GM19324 (cell line): Measurements from ENCODE around the gene CHD8.
A peak's percentile ranks its signal among the peaks of the same experiment; 100 is the strongest.
"Not testable (repeated sequence)": the region's sequence is repeated elsewhere in the genome, so short reads cannot be mapped to it uniquely, and the experiment has no call there.

ENCODE experiments used
- ATAC-seq: cut with Tn5 transposase; IDR thresholded peaks from one replicate; pipeline ENCODE4 v1.9.1; 2021; ENCODE audit warnings: mild to moderate bottlenecking, moderate library complexity; ENCODE audit not compliant: unreplicated experiment, low FRiP score

Gene CHD8, protein sequence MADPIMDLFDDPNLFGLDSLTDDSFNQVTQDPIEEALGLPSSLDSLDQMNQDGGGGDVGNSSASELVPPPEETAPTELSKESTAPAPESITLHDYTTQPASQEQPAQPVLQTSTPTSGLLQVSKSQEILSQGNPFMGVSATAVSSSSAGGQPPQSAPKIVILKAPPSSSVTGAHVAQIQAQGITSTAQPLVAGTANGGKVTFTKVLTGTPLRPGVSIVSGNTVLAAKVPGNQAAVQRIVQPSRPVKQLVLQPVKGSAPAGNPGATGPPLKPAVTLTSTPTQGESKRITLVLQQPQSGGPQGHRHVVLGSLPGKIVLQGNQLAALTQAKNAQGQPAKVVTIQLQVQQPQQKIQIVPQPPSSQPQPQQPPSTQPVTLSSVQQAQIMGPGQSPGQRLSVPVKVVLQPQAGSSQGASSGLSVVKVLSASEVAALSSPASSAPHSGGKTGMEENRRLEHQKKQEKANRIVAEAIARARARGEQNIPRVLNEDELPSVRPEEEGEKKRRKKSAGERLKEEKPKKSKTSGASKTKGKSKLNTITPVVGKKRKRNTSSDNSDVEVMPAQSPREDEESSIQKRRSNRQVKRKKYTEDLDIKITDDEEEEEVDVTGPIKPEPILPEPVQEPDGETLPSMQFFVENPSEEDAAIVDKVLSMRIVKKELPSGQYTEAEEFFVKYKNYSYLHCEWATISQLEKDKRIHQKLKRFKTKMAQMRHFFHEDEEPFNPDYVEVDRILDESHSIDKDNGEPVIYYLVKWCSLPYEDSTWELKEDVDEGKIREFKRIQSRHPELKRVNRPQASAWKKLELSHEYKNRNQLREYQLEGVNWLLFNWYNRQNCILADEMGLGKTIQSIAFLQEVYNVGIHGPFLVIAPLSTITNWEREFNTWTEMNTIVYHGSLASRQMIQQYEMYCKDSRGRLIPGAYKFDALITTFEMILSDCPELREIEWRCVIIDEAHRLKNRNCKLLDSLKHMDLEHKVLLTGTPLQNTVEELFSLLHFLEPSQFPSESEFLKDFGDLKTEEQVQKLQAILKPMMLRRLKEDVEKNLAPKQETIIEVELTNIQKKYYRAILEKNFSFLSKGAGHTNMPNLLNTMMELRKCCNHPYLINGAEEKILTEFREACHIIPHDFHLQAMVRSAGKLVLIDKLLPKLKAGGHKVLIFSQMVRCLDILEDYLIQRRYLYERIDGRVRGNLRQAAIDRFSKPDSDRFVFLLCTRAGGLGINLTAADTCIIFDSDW (N-terminal part only)

GRCh38 chr14:21455912-21456667 lies at the start of gene CHD8:
TSS of gene CHD8 (minus strand) at chr14:21456123. CDS start at chr14:21431643, 24,480 bp downstream.
- ATAC-seq: peak; percentile 97

DNA sequence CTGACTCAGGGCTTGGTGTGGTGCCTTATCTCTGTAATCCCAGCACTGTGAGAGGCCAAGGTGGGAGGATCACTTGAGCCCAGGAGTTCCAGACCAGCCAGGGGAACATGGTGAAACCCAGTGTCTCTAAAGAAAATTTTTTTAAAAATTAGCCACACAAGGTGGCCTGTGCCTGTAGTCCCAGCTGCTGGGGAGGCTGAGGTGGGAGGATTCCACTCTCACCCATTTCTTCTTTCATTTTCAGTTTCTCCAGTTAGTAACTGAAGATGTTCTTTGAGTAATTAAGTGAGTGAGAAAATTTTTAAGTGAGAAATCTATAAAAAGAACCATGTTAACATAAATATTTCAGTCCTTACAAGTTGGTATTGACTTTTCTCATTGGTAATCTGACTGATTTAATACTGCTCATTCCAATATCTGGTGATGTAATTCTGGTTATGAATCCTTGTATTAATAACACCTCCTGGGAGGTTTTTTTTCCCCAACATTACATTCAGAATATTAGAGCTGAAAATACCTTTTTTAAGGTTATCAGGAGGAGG lies 49.2 kb upstream of the CHD8 start:
- peak; percentile 67 for ATAC-seq

DNA sequence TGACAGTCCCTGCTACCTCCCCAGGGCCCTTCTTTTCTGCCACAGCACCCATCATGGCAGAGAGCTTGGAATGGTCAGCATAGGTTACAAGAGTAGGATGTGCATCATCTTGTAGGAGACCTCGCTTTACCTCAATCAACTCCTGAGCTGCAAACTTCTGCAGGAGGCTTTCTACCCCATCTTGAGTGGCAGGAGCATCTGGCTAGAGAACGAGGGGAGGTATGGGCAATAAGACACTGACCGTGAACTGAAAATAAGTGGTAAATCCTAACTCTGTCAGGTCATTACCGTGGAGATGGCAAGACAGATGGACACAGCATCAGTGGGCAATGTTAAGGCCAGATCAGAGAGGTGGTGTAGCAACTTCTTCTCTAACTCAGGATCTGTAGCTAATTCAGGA lies 47.5 kb upstream of the CHD8 start:
- no peak for ATAC-seq

DNA sequence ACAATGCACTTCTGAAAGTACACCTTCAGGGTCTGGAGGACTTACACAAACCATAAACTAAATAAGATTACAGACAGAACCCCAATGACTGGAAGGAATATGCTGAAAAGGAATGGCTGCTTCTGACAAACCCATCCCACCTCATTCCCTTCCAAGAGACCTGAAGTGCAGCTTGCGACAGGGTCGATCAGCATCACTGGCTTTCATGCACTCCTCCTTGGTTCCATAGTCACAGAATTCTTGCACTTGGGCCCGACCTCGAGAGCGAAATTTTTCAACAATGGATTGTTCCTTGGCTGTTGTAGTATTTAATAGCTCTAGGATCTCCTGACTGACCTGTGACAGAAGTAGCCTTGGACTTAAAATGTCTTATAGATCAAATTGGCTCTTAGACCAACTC lies 45.6 kb upstream of the CHD8 start:
- ATAC-seq: no peak

- no peak for ATAC-seq
Observed at GRCh38 chr14:21498540-21499526, 42.9 kb upstream of the CHD8 start.

GRCh38 chr14:21496453-21496852 lies 40.5 kb upstream of the CHD8 start:
- ATAC-seq: no peak

DNA sequence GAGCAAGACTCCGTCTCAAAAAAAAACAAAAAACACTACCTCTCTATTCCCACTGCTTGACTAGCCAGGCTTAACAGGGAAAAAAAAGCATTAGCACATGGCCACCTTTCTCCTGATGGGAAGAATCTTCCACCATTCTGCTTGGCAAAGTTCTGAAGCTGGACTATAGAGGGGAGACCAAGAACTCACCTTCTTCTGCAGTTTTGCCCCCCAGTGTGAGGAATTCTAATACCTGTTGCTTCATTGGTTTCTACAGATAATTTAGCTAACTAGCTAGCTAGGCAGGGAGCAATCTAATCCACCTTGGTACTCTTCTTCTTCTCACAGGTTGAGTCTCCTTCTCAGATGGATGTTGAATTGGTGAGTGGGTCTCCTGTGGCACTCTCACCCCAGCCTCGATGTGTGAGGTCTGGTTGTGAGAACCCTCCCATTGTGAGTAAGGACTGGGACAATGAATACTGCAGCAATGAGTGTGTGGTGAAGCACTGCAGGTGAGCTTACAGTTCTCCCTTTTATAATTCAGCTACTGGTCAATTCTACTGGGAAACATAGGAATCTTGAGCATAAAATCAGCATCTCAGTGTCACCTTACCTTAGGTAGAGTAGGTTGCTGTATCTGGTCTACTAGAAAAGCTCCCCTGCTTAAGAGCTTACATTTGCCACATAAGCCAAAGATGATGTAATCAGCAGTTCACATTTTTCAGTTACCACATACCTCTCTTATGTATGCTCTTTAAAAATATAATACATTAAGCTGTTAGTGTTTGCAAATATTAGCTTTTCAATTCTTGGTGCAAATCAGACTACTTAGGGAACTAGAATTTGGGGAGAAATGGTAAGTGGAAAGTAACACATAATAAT lies 39.2 kb upstream of the CHD8 start:
- ATAC-seq: no peak

DNA sequence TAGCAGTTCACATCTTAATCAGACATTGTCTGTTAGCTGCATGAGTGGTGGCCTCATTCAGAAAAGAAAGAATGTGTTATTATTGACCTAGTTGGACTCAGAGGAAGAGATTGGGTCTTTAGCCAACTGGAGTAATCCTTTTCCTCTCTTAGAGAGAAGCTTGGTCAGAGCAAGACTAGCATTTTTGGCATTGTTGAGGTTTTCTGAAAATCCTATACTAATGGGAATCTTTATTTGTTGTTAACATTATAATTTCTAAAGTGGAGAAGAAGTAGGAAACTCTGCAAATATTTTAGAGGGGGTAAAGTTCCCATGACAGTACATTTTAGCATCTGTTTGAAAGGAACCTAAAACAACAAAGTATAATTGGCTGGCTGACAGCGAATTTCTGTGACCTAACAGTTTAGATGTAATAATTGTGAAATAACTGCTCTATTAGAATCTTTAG lies 30.7 kb upstream of the CHD8 start:
- no peak for ATAC-seq

- ATAC-seq: peak; percentile 99
Observed at GRCh38 chr14:21476925-21477681, 21.2 kb upstream of the CHD8 start, which contains the start of the genes RAB2B and TOX4. TSS of gene RAB2B (minus strand) at chr14:21476959. CDS start at chr14:21476872, 87 bp downstream. TSS of gene TOX4 (plus strand) at chr14:21477195. CDS start at chr14:21477279, 84 bp downstream.

- no peak for ATAC-seq
Observed at GRCh38 chr14:21476523-21476924, 20.6 kb upstream of the CHD8 start.

DNA sequence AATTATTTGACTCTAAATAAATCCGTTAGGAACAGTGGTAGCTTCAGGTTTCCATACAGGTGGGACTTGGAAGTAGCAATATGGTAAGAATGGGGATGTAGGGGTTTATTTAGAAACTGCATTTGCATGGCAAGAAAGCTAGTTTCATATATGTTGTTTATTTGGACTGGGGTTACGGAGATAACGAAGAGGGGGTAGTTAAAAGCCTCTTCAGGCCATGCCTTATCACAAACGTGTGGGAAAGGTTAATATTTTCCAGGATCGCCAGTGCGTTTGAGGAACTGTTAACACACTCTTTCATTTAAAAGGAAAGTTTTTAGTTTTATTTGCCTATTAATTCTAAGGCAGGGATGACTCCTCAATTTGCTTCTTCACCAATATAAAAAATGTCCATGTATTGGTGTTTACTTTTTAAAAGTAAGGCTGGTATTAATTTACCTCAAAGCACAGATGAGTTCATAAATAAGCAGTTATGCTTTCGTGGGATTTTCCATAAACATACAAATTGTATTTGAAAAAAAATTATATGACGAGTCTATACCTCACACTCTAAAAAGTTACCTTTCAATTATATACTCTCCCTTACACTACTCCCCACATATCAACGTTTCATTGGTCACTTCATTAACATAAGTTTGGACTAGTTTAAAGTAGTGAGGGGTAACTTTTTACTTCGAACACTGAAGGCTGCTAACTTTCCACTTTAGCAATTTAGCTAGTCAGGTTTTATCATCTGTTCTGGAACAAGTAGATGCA lies 20.0 kb upstream of the CHD8 start:
- ATAC-seq: no peak

GRCh38 chr14:21467616-21468015 lies 11.7 kb upstream of the CHD8 start:
- no peak for ATAC-seq

DNA sequence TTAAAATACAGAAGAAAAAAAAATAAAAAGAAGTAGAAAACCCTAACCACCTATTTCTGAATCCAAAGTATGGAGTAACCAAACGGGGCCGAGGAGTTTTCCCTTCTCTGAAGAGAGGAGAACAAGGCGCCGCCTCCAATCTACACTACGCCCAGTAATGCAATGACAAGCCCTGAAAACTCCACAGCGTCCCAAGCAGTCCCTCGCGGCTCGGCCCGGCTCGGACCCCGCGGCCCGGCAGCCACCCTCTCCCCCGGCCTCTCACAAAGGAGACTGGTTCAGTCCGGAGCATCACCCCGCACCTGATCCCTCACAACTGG lies 371 bp downstream of the CHD8 start:
- ATAC-seq: peak; percentile 30

GRCh38 chr14:21454843-21455544 lies 929 bp downstream of the CHD8 start:
- ATAC-seq: no peak

DNA sequence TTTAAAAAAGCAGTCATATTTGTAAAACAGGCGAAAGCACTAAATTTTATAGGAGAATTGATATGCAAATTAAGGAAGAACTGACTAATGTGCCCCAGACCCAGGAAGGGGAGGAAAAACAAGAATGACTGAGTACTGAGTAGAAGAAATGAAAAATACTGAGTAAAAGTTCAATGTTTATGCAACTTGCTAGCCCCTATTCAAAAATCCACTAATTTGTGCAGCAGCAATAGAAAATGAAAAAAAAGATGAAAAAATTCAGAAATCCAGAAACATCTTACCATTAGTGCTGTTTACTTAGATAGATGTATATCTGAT lies 6.1 kb downstream of the CHD8 start:
- no peak for ATAC-seq

- not testable (repeated sequence) for ATAC-seq
Observed at GRCh38 chr14:21442657-21443056, 13.3 kb downstream of the CHD8 start.
